ENCODE results near the gene RAD23B.

RAD23B gene

GRCh38 chr9:107355394-107355793 is 72.3 kb downstream of the RAD23B start:
- no peak for ATAC-seq
- TF ChIP-seq BACH2 (CRISPR knock-in tag; IDR thresholded peaks at IDR 0.05; ENCODE audit: borderline replicate concordance) (no peak), ISL1 (CRISPR knock-in tag; IDR thresholded peaks at IDR 0.05) (no peak)

GRCh38 chr9:107358986-107359385 is 75.9 kb downstream of the RAD23B start:
- TF ChIP-seq RARB (CRISPR knock-in tag; IDR thresholded peaks at IDR 0.05) (no peak), ESRRG (CRISPR knock-in tag; IDR thresholded peaks at IDR 0.05) (no peak), OSR1 (CRISPR knock-in tag; IDR thresholded peaks at IDR 0.05) (no peak), ARNTL (CRISPR knock-in tag; IDR thresholded peaks at IDR 0.05; ENCODE audit: borderline replicate concordance, low read depth) (no peak), ZNF70 (CRISPR knock-in tag; IDR thresholded peaks at IDR 0.05) (no peak), ZFP30 (CRISPR knock-in tag; IDR thresholded peaks at IDR 0.05) (no peak), ISL1 (CRISPR knock-in tag; IDR thresholded peaks at IDR 0.05) (no peak), PPARA (CRISPR knock-in tag; IDR thresholded peaks at IDR 0.05; ENCODE audit: borderline replicate concordance) (no peak), CREB5 (CRISPR knock-in tag; IDR thresholded peaks at IDR 0.05; ENCODE audit: low read depth) (no peak)
- TF ChIP-seq, protein P1, sequence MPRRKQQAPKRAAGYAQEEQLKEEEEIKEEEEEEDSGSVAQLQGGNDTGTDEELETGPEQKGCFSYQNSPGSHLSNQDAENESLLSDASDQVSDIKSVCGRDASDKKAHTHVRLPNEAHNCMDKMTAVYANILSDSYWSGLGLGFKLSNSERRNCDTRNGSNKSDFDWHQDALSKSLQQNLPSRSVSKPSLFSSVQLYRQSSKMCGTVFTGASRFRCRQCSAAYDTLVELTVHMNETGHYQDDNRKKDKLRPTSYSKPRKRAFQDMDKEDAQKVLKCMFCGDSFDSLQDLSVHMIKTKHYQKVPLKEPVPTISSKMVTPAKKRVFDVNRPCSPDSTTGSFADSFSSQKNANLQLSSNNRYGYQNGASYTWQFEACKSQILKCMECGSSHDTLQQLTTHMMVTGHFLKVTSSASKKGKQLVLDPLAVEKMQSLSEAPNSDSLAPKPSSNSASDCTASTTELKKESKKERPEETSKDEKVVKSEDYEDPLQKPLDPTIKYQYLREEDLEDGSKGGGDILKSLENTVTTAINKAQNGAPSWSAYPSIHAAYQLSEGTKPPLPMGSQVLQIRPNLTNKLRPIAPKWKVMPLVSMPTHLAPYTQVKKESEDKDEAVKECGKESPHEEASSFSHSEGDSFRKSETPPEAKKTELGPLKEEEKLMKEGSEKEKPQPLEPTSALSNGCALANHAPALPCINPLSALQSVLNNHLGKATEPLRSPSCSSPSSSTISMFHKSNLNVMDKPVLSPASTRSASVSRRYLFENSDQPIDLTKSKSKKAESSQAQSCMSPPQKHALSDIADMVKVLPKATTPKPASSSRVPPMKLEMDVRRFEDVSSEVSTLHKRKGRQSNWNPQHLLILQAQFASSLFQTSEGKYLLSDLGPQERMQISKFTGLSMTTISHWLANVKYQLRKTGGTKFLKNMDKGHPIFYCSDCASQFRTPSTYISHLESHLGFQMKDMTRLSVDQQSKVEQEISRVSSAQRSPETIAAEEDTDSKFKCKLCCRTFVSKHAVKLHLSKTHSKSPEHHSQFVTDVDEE (CRISPR knock-in tag; IDR thresholded peaks at IDR 0.05): no peak
- no peak for ATAC-seq

DNA sequence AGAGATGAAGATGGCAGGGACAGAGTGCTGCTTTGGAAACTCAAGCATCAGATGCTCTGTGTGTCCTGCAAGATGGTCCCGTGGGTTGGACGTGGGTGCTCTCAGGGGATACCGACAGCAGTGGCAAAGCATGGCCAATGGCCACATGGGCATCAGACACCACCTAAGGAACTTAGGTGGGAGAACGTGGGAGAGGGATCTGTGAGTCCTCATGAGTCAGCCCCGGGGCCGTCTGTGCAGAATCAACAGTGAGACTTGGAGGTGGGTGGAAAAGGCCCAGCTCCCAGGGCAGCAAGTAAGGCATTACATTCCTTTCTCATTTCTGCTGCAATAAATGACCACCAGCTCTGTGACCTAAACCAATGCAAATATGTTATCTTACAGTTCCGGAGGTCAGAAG is 77.0 kb downstream of the RAD23B start:
- TF ChIP-seq PPARA (CRISPR knock-in tag; IDR thresholded peaks at IDR 0.05; ENCODE audit: borderline replicate concordance): no peak
- TF ChIP-seq PATZ1 (CRISPR knock-in tag; IDR thresholded peaks at IDR 0.05; ENCODE audit: borderline replicate concordance): no peak
- no peak for TF ChIP-seq RARB (CRISPR knock-in tag; IDR thresholded peaks at IDR 0.05)
- TF ChIP-seq OSR1 (CRISPR knock-in tag; IDR thresholded peaks at IDR 0.05): no peak
- no peak for TF ChIP-seq ESRRG (CRISPR knock-in tag; IDR thresholded peaks at IDR 0.05)
- TF ChIP-seq ZC3H10 (CRISPR knock-in tag; IDR thresholded peaks at IDR 0.05): no peak
- no peak for TF ChIP-seq ISL1 (CRISPR knock-in tag; IDR thresholded peaks at IDR 0.05)
- TF ChIP-seq CREB5 (CRISPR knock-in tag; IDR thresholded peaks at IDR 0.05; ENCODE audit: low read depth): no peak
- no peak for TF ChIP-seq ARNTL (CRISPR knock-in tag; IDR thresholded peaks at IDR 0.05; ENCODE audit: borderline replicate concordance, low read depth)
- TF ChIP-seq BACH2 (CRISPR knock-in tag; IDR thresholded peaks at IDR 0.05; ENCODE audit: borderline replicate concordance): no peak
- no peak for TF ChIP-seq ZFP30 (CRISPR knock-in tag; IDR thresholded peaks at IDR 0.05)
- TF ChIP-seq, protein P1 (CRISPR knock-in tag; IDR thresholded peaks at IDR 0.05): no peak
- no peak for TF ChIP-seq ZFP3 (CRISPR knock-in tag; IDR thresholded peaks at IDR 0.05)
- ATAC-seq: no peak

- TF ChIP-seq ESRRG (CRISPR knock-in tag; IDR thresholded peaks at IDR 0.05) (no peak), RARB (CRISPR knock-in tag; IDR thresholded peaks at IDR 0.05) (no peak)
- ATAC-seq: no peak
Observed at GRCh38 chr9:107361816-107362215, 78.7 kb downstream of the RAD23B start.
